ENCODE data around the gene UNC13D.
"Not testable (repeated sequence)": the region's sequence is repeated elsewhere in the genome, so short reads cannot be mapped to it uniquely, and the experiment has no call there.

The UNC13D gene

DNA sequence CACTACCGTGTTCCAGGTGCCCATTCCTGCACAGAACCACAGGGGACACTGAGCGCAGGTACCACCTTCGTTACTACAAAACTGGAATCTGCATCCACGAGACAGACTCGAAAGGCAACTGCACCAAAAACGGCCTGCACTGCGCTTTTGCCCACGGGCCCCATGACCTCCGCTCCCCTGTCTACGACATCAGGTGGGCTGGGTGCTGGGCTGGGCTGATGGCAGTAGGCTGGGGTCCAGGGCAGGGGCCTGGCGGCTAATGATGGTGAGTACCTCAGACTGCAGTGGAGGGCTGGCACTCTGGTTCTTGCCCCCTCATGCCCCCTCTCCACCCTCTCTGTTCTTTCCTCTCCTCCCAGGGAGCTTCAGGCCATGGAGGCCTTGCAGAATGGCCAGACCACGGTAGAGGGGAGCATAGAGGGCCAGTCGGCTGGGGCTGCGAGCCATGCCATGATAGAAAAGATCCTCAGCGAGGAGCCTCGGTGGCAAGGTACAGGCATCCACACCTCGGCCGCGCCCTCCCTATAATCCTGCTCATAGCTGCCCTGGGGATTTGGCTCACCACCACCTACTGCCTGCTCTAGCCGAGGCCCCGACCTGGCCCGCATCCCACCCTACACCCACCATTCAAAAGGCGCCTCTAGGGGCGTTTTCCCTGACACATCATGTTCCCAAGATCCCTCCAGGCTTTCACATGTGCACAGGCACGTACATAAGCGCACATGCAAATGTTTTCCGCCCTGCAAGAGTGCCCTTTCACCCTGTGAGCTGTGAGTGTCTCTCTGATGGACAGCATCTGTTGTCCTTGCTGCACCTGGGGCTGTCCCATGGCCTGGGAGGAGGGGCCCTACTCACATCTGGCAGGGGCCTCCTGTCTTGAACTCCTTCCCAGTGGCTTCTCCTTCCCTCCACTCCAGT lies 31.8 kb downstream of the UNC13D start:
- no peak for ATAC-seq
- no peak for TF ChIP-seq ISL1 (CRISPR knock-in tag; IDR thresholded peaks at IDR 0.05)
- TF ChIP-seq TCF4 (CRISPR knock-in tag; IDR thresholded peaks at IDR 0.05; ENCODE audit: borderline replicate concordance): no peak
- TF ChIP-seq ZC3H10 (CRISPR knock-in tag; IDR thresholded peaks at IDR 0.05): no peak
- no peak for TF ChIP-seq OSR1 (CRISPR knock-in tag; IDR thresholded peaks at IDR 0.05)
- no peak for TF ChIP-seq PPARA (CRISPR knock-in tag; IDR thresholded peaks at IDR 0.05; ENCODE audit: borderline replicate concordance)
- no peak for TF ChIP-seq ZNF8 (CRISPR knock-in tag; IDR thresholded peaks at IDR 0.05)
- TF ChIP-seq, protein P1, sequence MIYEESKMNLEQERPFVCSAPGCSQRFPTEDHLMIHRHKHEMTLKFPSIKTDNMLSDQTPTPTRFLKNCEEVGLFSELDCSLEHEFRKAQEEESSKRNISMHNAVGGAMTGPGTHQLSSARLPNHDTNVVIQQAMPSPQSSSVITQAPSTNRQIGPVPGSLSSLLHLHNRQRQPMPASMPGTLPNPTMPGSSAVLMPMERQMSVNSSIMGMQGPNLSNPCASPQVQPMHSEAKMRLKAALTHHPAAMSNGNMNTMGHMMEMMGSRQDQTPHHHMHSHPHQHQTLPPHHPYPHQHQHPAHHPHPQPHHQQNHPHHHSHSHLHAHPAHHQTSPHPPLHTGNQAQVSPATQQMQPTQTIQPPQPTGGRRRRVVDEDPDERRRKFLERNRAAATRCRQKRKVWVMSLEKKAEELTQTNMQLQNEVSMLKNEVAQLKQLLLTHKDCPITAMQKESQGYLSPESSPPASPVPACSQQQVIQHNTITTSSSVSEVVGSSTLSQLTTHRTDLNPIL (CRISPR knock-in tag; IDR thresholded peaks at IDR 0.05; ENCODE audit: low read depth): no peak
- no peak for TF ChIP-seq BACH2 (CRISPR knock-in tag; IDR thresholded peaks at IDR 0.05; ENCODE audit: borderline replicate concordance)
- TF ChIP-seq, protein P2, sequence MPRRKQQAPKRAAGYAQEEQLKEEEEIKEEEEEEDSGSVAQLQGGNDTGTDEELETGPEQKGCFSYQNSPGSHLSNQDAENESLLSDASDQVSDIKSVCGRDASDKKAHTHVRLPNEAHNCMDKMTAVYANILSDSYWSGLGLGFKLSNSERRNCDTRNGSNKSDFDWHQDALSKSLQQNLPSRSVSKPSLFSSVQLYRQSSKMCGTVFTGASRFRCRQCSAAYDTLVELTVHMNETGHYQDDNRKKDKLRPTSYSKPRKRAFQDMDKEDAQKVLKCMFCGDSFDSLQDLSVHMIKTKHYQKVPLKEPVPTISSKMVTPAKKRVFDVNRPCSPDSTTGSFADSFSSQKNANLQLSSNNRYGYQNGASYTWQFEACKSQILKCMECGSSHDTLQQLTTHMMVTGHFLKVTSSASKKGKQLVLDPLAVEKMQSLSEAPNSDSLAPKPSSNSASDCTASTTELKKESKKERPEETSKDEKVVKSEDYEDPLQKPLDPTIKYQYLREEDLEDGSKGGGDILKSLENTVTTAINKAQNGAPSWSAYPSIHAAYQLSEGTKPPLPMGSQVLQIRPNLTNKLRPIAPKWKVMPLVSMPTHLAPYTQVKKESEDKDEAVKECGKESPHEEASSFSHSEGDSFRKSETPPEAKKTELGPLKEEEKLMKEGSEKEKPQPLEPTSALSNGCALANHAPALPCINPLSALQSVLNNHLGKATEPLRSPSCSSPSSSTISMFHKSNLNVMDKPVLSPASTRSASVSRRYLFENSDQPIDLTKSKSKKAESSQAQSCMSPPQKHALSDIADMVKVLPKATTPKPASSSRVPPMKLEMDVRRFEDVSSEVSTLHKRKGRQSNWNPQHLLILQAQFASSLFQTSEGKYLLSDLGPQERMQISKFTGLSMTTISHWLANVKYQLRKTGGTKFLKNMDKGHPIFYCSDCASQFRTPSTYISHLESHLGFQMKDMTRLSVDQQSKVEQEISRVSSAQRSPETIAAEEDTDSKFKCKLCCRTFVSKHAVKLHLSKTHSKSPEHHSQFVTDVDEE (CRISPR knock-in tag; IDR thresholded peaks at IDR 0.05): no peak
- TF ChIP-seq TOX (CRISPR knock-in tag; IDR thresholded peaks at IDR 0.05; ENCODE audit: borderline replicate concordance): no peak
- no peak for TF ChIP-seq ESRRG (CRISPR knock-in tag; IDR thresholded peaks at IDR 0.05)
- TF ChIP-seq ZNF70 (CRISPR knock-in tag; IDR thresholded peaks at IDR 0.05): no peak
- no peak for TF ChIP-seq RARB (CRISPR knock-in tag; IDR thresholded peaks at IDR 0.05)
- TF ChIP-seq ZFP3 (CRISPR knock-in tag; IDR thresholded peaks at IDR 0.05): no peak
- TF ChIP-seq, protein P3, sequence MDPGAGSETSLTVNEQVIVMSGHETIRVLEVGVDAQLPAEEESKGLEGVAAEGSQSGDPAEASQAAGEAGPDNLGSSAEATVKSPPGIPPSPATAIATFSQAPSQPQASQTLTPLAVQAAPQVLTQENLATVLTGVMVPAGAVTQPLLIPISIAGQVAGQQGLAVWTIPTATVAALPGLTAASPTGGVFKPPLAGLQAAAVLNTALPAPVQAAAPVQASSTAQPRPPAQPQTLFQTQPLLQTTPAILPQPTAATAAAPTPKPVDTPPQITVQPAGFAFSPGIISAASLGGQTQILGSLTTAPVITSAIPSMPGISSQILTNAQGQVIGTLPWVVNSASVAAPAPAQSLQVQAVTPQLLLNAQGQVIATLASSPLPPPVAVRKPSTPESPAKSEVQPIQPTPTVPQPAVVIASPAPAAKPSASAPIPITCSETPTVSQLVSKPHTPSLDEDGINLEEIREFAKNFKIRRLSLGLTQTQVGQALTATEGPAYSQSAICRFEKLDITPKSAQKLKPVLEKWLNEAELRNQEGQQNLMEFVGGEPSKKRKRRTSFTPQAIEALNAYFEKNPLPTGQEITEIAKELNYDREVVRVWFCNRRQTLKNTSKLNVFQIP (CRISPR knock-in tag; IDR thresholded peaks at IDR 0.05; ENCODE audit: borderline replicate concordance, low read depth): no peak
- TF ChIP-seq SNAI2 (CRISPR knock-in tag; IDR thresholded peaks at IDR 0.05): no peak
- no peak for TF ChIP-seq CSDC2 (CRISPR knock-in tag; IDR thresholded peaks at IDR 0.05)
- no peak for TF ChIP-seq ZNF565 (CRISPR knock-in tag; conservative IDR thresholded peaks at IDR 0.05; ENCODE audit: low read depth)
- TF ChIP-seq ZFP30 (CRISPR knock-in tag; IDR thresholded peaks at IDR 0.05): no peak
- TF ChIP-seq, protein P4, sequence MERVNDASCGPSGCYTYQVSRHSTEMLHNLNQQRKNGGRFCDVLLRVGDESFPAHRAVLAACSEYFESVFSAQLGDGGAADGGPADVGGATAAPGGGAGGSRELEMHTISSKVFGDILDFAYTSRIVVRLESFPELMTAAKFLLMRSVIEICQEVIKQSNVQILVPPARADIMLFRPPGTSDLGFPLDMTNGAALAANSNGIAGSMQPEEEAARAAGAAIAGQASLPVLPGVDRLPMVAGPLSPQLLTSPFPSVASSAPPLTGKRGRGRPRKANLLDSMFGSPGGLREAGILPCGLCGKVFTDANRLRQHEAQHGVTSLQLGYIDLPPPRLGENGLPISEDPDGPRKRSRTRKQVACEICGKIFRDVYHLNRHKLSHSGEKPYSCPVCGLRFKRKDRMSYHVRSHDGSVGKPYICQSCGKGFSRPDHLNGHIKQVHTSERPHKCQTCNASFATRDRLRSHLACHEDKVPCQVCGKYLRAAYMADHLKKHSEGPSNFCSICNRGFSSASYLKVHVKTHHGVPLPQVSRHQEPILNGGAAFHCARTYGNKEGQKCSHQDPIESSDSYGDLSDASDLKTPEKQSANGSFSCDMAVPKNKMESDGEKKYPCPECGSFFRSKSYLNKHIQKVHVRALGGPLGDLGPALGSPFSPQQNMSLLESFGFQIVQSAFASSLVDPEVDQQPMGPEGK (CRISPR knock-in tag; IDR thresholded peaks at IDR 0.05; ENCODE audit: borderline replicate concordance): no peak

DNA sequence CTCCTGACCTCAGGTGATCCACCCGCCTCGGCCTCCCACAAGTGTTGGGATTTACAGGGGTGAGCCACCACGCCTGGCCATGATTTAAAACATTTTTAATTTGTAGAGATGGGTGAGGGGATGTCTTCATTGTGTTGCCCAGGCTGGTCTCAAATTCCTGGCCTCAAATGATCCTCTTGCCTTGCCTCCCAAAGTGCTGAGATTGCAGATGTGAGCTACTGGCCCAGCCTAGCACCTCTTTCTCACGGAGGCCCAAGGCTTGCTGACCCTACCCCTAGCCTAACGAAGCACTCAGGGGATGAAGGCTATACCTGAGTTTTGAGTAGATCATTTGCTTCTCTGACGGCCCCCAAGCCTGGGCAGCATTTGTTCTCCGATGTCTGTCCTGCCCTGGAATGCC lies 33.0 kb downstream of the UNC13D start:
- ATAC-seq: no peak
- TF ChIP-seq ISL1 (CRISPR knock-in tag; IDR thresholded peaks at IDR 0.05): no peak

DNA sequence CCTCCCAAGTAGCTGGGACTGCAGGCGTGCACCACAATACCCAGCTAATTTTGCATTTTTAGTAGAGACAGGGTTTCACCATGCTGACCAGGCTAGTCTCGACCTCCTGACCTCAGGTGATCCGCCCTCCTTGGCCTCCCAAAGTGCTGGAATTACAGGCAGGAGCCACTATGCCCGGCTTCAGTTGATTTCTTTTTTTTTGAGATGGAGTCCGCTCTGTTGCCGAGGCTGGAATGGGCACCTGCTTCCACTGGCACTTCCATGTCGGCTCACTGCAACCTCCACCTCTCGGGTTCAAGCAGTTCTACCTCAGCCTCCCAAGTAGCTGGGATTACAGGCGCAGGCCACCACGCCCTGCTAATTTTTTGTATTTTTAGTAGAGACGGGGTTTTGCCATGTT lies 33.4 kb downstream of the UNC13D start:
- not testable (repeated sequence) for ATAC-seq

DNA sequence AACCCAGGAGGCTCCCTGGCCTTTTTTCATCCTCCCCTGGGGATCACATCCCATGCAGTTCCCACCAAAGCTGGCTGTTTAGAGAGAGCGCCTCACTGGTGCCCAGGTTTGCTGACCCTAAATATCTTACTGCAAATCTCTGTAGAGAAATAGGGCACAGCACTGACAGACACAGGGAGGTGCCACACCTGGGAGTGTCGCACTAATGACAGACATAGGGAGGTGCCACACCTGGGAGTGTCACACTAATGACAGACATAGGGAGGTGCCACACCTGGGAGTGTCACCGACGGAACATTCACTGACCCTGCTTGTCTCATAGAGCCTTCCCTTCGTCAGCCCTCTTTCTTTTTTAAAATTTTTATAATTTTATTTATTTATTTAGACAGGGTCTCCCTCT lies 34.0 kb downstream of the UNC13D start:
- no peak for ATAC-seq
- TF ChIP-seq, protein P5, sequence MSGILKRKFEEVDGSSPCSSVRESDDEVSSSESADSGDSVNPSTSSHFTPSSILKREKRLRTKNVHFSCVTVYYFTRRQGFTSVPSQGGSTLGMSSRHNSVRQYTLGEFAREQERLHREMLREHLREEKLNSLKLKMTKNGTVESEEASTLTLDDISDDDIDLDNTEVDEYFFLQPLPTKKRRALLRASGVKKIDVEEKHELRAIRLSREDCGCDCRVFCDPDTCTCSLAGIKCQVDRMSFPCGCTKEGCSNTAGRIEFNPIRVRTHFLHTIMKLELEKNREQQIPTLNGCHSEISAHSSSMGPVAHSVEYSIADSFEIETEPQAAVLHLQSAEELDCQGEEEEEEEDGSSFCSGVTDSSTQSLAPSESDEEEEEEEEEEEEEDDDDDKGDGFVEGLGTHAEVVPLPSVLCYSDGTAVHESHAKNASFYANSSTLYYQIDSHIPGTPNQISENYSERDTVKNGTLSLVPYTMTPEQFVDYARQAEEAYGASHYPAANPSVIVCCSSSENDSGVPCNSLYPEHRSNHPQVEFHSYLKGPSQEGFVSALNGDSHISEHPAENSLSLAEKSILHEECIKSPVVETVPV (CRISPR knock-in tag; IDR thresholded peaks at IDR 0.05): no peak
- TF ChIP-seq ZNF8 (CRISPR knock-in tag; IDR thresholded peaks at IDR 0.05): no peak
- TF ChIP-seq, protein P1 (CRISPR knock-in tag; IDR thresholded peaks at IDR 0.05; ENCODE audit: low read depth): no peak
- TF ChIP-seq, protein P3 (CRISPR knock-in tag; IDR thresholded peaks at IDR 0.05; ENCODE audit: borderline replicate concordance, low read depth): no peak
- no peak for TF ChIP-seq ESRRG (CRISPR knock-in tag; IDR thresholded peaks at IDR 0.05)
- no peak for TF ChIP-seq ZFP3 (CRISPR knock-in tag; IDR thresholded peaks at IDR 0.05)
- no peak for TF ChIP-seq ZC3H10 (CRISPR knock-in tag; IDR thresholded peaks at IDR 0.05)
- no peak for TF ChIP-seq ZFP30 (CRISPR knock-in tag; IDR thresholded peaks at IDR 0.05)
- TF ChIP-seq BACH2 (CRISPR knock-in tag; IDR thresholded peaks at IDR 0.05; ENCODE audit: borderline replicate concordance): no peak

Data from SK-N-SH treated with all-trans-retinoic acid at 6 μM for 48 hours (cell line).